Measurements from ENCODE around the gene CHD3.

The CHD3 gene

DNA sequence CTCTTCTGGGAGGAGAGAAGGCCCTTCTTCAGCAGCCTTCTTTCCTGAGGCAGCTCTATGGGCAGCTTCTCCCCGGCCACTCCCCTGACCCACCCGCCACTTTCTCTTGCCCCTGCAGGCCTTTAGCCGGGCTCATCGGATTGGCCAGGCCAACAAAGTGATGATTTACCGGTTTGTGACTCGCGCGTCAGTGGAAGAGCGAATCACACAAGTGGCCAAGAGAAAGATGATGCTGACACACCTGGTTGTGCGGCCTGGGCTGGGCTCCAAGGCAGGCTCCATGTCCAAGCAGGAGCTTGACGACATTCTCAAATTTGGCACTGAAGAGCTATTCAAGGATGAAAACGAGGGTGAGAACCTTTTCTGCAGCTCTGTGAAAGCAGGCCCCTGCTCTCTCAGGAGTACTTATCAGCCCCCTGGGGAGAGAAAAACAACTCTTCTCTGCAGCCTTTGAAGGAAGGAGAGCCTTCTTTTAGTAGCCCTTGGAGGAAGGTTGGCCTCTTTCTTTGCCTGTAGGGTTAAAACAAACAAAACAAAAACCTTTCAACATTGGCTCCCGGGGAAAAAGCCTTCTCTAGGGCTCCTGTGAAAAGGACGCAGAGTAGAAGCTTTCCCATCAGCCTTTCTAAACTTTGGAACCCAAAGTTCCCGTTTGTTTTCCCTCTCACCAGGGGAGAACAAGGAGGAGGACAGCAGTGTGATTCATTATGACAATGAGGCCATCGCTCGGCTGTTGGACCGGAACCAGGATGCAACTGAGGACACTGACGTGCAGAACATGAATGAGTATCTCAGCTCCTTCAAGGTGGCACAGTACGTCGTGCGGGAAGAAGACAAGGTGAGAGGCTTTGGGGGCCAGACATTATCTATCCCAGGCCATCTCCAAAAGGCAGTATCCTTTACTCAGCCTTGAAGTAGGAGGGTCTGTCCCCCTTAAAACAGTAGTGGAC is 14.8 kb downstream of the CHD3 start:
- no peak for DNase-seq

DNA sequence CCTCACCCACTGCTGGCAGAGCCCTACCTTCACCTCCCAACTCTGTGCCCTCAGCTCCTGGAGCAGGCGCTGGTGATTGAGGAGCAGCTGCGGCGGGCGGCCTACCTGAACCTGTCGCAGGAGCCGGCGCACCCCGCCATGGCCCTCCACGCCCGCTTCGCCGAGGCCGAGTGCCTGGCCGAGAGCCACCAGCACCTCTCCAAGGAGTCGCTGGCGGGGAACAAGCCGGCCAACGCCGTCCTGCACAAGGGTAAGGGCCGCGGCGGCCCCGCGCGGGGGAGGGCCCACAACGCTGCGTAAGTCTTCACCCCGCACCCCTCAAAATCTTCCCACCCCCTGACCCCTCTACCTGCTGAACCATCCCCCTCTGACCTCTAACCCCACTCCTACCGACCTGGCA is 20.5 kb downstream of the CHD3 start:
- no peak for DNase-seq

DNA sequence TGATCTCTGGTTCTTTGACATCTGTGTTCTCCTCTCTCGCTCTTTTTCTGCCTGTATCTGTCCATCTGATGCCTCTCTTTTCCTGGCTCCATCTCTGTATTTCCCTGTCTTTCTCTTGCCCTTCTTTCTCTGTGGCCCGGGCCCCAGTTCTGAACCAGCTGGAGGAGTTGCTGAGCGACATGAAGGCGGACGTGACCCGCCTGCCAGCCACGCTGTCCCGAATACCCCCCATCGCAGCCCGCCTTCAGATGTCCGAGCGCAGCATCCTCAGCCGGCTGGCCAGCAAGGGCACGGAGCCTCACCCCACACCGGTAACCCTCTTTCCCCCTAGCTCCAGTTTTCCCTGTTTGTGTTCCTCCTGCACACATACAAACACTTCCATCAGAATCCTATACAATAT is 21.7 kb downstream of the CHD3 start:
- no peak for DNase-seq

DNA sequence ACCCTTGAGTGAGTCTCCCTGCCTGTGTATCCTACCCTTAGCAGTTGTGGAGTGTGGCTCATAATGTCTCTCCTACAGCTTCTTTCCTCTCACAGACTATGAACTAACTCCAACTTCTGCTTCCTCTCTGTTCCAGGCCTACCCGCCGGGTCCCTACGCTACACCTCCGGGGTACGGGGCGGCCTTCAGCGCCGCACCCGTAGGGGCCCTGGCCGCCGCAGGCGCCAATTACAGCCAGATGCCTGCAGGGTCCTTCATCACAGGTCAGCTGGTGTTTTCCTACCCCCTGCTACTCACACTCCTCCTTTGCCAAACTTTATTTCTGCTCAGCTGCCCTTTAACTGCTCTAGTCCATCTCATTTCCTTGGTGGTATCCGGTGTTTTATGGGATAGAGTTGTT is 22.1 kb downstream of the CHD3 start:
- DNase-seq = no peak

DNA sequence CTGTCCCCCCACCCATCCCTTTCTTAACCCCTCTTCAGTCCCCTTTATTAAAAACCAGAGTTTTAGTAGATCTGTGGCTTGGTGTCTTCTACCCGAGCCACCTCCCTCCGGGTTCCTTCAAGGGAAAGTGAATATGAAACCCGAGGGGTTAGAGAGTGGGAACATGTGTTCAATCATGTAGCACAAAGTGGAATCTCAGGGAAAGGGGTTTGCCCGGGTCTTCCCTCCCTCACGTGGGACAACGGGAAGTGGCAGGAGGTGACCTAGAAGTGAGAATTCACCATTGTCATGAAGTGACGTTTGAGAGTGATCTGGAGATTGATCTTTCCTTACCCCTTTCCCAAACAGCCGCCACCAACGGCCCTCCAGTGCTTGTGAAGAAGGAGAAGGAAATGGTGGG is 22.5 kb downstream of the CHD3 start:
- DNase-seq = no peak

DNA sequence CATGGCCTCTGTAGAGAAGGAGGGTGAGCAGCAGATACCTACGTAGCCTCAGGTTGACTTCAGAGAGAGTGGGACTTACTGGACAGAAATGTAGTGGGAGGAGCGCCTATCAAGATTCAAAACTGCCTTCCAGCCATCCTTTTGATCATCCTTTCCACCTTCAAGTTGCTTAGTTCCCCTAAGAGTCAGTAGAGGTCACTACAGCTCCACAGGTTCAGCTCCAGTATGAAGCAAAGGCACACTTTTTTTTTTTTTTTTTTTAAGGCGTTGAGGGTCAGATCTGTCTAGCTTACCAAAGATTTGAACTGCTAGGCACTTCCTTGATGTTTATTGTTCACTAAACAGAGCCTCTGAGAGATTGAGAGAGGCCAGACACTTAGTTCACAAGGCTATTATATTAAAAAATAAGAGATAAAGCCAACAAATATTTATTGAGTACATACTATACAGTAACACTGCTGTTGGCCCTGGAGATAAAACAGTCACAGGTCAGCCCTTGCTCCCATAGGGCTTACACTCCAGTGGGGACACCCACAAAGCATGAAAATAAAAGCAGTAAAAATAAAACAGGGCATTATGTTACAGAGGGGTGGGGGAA is 24.4 kb downstream of the CHD3 start:
- peak; percentile 30 for DNase-seq

- no peak for DNase-seq
Observed at GRCh38 chr17:7915179-7915610, 26.6 kb downstream of the CHD3 start.

DNA sequence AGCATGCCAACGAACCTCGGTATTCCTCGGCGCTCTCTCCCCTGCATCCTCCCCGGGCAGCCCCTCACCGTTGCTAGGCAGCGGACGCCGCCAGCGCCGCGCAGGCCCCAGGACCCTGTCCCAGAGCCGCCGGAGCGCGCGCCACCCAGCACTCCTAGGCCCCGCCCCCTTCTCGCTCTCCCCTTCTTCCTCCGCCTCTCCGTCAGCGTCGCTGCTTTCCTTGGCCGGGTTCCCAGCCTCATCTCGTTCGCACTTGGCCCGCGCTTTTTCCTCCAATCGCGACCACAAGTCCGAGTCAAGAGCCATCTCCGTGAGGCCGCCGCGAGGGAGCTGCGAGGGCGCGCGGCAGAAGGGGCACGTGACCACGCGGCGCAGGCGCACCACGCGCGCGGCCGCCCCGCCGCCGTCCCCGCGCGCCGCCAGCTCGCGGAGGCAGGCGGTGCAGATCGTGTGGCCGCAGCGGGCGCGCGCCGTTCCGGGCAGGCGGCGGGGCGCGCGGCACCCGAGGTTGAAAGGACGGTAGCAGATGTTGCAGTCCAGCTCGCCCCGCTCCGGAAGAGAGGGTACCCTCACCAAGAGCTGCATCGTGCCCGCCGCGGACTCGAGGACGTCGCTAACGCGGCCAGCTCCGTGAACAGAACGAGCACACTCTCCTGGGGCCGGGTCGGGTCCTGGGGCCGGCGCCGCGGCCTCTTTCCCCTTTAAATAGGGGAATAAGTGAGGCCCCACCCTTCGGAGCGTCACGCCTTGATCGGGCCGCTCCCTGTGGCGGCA is 27.2 kb downstream of the CHD3 start, which contains the start of gene RNF227:
Gene RNF227, minus strand, starts transcription at position 679 of the 774 bp plus-strand sequence. Its CDS starts 94 bp downstream, at position 585.
- peak; percentile 85 for DNase-seq

GRCh38 chr17:7916385-7916682 is 27.7 kb downstream of the CHD3 start:
- no peak for DNase-seq

- no peak for DNase-seq
Observed at GRCh38 chr17:7916808-7917207, 28.2 kb downstream of the CHD3 start.

GRCh38 chr17:7922269-7922844 is 33.8 kb downstream of the CHD3 start:
- no peak for DNase-seq

GRCh38 chr17:7922845-7923628 is 34.4 kb downstream of the CHD3 start:
- DNase-seq = peak; percentile 87

GRCh38 chr17:7927596-7927995 is 39.0 kb downstream of the CHD3 start:
- DNase-seq = no peak

GRCh38 chr17:7929158-7930023 is 40.8 kb downstream of the CHD3 start, which contains the start of gene KCNAB3:
KCNAB3 (minus strand) TSS chr17:7929856; CDS start chr17:7929435, 421 bp downstream.
- DNase-seq = peak; percentile 61

GRCh38 chr17:7930841-7931631 is 42.4 kb downstream of the CHD3 start:
- no peak for DNase-seq

DNA sequence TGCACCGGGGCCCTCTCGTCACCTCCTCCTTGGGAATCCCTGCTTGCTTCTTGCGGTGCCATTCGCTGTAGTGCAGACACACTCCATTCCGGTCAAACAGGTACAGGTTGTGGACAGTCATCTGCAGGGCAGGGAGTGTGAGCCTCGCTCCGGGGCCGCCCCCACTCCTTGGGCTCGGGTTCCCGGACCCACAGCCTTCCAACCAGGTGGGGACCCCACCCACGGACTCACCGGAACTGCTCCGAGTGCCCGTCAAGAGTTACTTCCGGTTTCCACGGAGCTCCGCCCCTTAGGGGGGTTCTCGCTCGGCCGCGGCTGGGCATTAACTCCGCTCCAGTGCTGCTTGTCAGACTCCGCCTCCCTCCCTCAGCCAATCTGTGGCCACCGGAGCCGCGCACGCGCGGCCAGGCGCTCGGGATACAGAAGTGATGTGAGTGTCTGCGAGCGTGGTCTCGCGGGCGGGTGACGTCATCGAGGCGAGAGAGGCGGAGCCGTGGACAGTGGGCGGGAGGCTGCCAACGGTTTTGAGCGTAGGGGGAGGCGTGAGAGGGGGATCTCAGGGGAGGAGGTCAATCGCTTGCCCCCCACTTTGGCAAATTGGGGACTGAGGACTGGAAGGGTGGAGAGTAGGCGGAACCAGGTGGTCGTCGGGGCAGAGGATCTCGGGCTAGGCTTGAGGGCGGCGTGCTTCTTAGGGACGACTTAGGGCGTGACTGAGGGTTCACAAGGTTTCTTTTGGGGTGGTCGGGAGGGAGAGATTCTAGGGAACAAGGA is 43.3 kb downstream of the CHD3 start, which contains the start of the genes CNTROB and TRAPPC1:
Gene CNTROB, plus strand, starts transcription at position 498 of the 774 bp plus-strand sequence. CDS start 874 bp downstream, outside the sequence.
Gene TRAPPC1, minus strand, starts transcription at position 238 of the 774 bp plus-strand sequence. Its CDS starts 117 bp downstream, at position 121.
- peak; percentile 99 for DNase-seq

- no peak for DNase-seq
Observed at GRCh38 chr17:7932483-7932891, 43.9 kb downstream of the CHD3 start.

GRCh38 chr17:7932949-7933348 is 44.4 kb downstream of the CHD3 start:
- peak; percentile 19 for DNase-seq

GRCh38 chr17:7935859-7936258 is 47.3 kb downstream of the CHD3 start:
- DNase-seq = no peak

Measured in activated naive CD4-positive, alpha-beta T cell treated with anti-CD3 and anti-CD28 coated beads, Interleukin-2, amount 50 U/mL, for 16 hours (primary cell).